ENCODE results near the gene MUTYH. TPM values are rescaled to one million over a fixed set of nuclear protein-coding genes. Genes with fewer than 3 reads are reported as not detected.
A peak's percentile ranks its signal among the peaks of the same experiment; 100 is the strongest.
"Not testable (repeated sequence)": the region's sequence is repeated elsewhere in the genome, so short reads cannot be mapped to it uniquely, and the experiment has no call there.

The MUTYH gene
- 8.2 and 9.9 TPM in 2 replicates for total RNA-seq

GRCh38 chr1:45339789-45340558, at the start of gene MUTYH, which contains the start of gene TOE1:
Gene MUTYH, minus strand, starts transcription at chr1:45340440. Its CDS starts 5,935 bp downstream, at chr1:45334505.
Gene TOE1, plus strand, starts transcription at chr1:45340170. Its CDS starts 83 bp downstream, at chr1:45340253.
- peak; percentile 74 to 95 for DNase-seq (ENCODE audit: low read depth in 2 of 2)

- DNase-seq (ENCODE audit: low read depth in 2 of 2): no peak
Observed at GRCh38 chr1:45386219-45386618, 46.0 kb upstream of the MUTYH start.

GRCh38 chr1:45385302-45385701, 45.1 kb upstream of the MUTYH start:
- no peak for DNase-seq (ENCODE audit: low read depth in 2 of 2)

GRCh38 chr1:45384213-45384612, 44.0 kb upstream of the MUTYH start:
- DNase-seq (ENCODE audit: low read depth in 2 of 2): not testable (repeated sequence)

- DNase-seq (ENCODE audit: low read depth in 2 of 2): no peak
Observed at GRCh38 chr1:45383191-45383590, 43.0 kb upstream of the MUTYH start.

- DNase-seq (ENCODE audit: low read depth in 2 of 2): no peak
Observed at GRCh38 chr1:45381243-45381642, 41.0 kb upstream of the MUTYH start.

GRCh38 chr1:45380730-45381129, 40.5 kb upstream of the MUTYH start:
- DNase-seq (ENCODE audit: low read depth in 2 of 2): no peak

GRCh38 chr1:45380125-45380524, 39.9 kb upstream of the MUTYH start:
- no peak for DNase-seq (ENCODE audit: low read depth in 2 of 2)

GRCh38 chr1:45379524-45379923, 39.3 kb upstream of the MUTYH start:
- no peak for DNase-seq (ENCODE audit: low read depth in 2 of 2)

- no peak for DNase-seq (ENCODE audit: low read depth in 2 of 2)
Observed at GRCh38 chr1:45378184-45378583, 37.9 kb upstream of the MUTYH start.

GRCh38 chr1:45375104-45376090, 35.2 kb upstream of the MUTYH start:
- no peak for DNase-seq (ENCODE audit: low read depth in 2 of 2)

GRCh38 chr1:45373573-45373972, 33.3 kb upstream of the MUTYH start:
- DNase-seq (ENCODE audit: low read depth in 2 of 2): no peak

GRCh38 chr1:45370575-45370974, 30.3 kb upstream of the MUTYH start:
- no peak for DNase-seq (ENCODE audit: low read depth in 2 of 2)

GRCh38 chr1:45365051-45365450, 24.8 kb upstream of the MUTYH start:
- no peak for DNase-seq (ENCODE audit: low read depth in 2 of 2)

- DNase-seq (ENCODE audit: low read depth in 2 of 2): no peak
Observed at GRCh38 chr1:45364294-45364693, 24.1 kb upstream of the MUTYH start.

GRCh38 chr1:45360981-45361380, 20.7 kb upstream of the MUTYH start:
- DNase-seq (ENCODE audit: low read depth in 2 of 2): peak; percentile 57 to 77

- peak; percentile 62 to 77 for DNase-seq (ENCODE audit: low read depth in 2 of 2)
Observed at GRCh38 chr1:45359882-45360513, 19.8 kb upstream of the MUTYH start.

- DNase-seq (ENCODE audit: low read depth in 2 of 2): no peak
Observed at GRCh38 chr1:45356186-45356585, 15.9 kb upstream of the MUTYH start.

- peak in 1 of 2 donors; percentile 42 for DNase-seq (ENCODE audit: low read depth in 2 of 2)
Observed at GRCh38 chr1:45355683-45356082, 15.4 kb upstream of the MUTYH start.

GRCh38 chr1:45354838-45355237, 14.6 kb upstream of the MUTYH start:
- DNase-seq (ENCODE audit: low read depth in 2 of 2): no peak

GRCh38 chr1:45353685-45354084, 13.4 kb upstream of the MUTYH start:
- DNase-seq (ENCODE audit: low read depth in 2 of 2): no peak

- no peak for DNase-seq (ENCODE audit: low read depth in 2 of 2)
Observed at GRCh38 chr1:45351508-45351907, 11.3 kb upstream of the MUTYH start.

All from dermis microvascular lymphatic vessel endothelial cell (primary cell).